Keratinocyte (primary cell): ENCODE measurements around the gene ZNF280D.

Experiments used
- CTCF ChIP-seq, 3 experiments: IDR thresholded peaks in 1 of 3; conservative IDR thresholded peaks in 1 of 3; optimal IDR thresholded peaks in 1 of 3; 2 replicates in 2 of 3; 3 replicates in 1 of 3; pipeline versions ENCODE3 to v1.5.1; 2011; ENCODE audit warnings: low read length in 3 of 3, mild to moderate bottlenecking in 3 of 3, moderate library complexity in 2 of 3, control low read depth in 1 of 3, inconsistent platforms in 1 of 3; ENCODE audit not compliant: insufficient read depth in 2 of 3; ENCODE audit errors: extremely low read depth in 1 of 3
- EZH2 ChIP-seq: IDR thresholded peaks from one replicate; pipeline ENCODE4 v1.6.1; 2012; ENCODE audit warnings: inconsistent platforms, mild to moderate bottlenecking, low read length, moderate library complexity

DNA sequence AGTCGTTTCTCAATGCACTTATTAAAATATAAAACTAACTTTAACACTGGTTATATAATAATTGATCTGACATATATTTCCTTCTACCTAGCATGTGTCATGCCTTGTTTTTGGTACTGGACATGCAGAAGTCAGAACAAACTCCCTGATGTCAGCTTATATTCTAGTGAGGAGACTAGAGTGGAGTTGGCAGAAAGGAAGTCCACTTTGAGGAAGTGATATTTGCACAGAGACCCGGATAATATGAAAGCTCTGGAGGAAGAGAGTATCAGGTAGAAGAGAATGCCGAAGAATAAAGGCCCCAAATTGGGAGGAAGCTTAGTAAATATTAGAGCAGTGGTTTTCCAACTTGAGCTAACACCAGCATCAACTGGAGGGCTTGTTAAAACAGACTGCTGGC is 24.6 kb upstream of the ZNF280D start:
- TF ChIP-seq CTCF (optimal IDR thresholded peaks at IDR 0.05 in 1 of 3, IDR thresholded peaks at IDR 0.05 in 1 of 3, conservative IDR thresholded peaks at IDR 0.05 in 1 of 3; ENCODE audit: extremely low read depth in 1 of 3, insufficient read depth in 2 of 3, low read length in 3 of 3) (no peak), EZH2 (no peak)
